Hypothalamus (tissue), 51 donors: Measurements from ENCODE around the gene FAM200C.

Experiments used
- DNase-seq, 51 donors: peaks; one replicate each; lab custom pipeline; 2025; lab: John Stamatoyannopoulos, UW

The FAM200C gene

DNA sequence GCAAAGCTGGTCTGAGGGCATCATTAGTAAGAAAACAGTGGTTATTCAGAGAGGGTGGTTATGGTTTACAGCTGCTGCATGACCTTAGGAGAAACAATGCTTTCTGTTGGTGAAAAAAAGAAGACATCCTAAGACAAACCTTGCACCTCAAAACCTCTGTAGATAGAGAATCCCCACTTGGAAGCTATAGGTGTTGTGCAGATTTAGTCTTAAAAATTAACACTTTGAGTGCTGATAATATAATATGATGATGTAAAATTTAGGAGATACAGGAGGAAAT is 20.4 kb upstream of the FAM200C start:
- no peak for DNase-seq

DNA sequence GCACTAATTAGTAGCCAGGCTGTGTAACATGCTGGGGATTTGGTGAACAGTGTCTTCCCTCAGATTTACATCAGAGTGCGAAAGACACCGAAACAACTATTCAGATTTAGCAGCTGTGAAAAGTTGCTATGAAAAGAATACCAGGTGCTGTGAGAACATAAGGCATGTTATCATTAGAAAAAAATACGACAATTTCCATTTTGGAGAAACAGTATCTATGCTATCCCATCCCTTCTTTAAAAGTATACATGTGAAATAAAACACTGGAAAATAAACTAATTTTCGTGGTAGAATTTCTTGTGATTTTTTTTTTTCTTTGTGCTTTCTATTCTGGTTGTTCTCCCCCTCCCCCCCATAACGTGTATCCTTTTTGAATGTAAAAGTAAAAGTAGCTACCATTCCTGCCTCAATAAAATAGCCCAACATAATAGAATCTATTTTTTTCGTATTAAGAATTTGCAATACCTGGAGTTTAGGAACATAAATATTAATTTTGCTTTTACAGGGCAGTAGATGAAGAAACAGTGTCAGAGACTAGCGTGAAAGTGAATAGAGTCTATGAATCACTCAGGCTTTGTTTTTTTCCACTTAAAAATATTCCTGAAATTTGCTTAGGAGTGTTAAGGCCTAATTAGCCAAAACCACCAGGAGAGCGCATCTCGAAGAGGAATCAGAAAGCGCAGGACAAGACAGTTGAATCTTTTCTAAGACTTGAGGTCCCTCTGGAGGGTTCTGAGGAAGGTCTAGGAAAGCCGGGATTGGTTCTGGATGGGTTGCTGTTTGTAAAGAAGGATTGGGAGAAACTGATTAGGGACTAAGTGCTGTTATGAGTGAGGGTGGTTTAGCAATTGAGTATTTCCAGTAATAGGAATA is 19.8 kb upstream of the FAM200C start:
- peak in 1 of 51 donors; percentile 10 for DNase-seq

DNA sequence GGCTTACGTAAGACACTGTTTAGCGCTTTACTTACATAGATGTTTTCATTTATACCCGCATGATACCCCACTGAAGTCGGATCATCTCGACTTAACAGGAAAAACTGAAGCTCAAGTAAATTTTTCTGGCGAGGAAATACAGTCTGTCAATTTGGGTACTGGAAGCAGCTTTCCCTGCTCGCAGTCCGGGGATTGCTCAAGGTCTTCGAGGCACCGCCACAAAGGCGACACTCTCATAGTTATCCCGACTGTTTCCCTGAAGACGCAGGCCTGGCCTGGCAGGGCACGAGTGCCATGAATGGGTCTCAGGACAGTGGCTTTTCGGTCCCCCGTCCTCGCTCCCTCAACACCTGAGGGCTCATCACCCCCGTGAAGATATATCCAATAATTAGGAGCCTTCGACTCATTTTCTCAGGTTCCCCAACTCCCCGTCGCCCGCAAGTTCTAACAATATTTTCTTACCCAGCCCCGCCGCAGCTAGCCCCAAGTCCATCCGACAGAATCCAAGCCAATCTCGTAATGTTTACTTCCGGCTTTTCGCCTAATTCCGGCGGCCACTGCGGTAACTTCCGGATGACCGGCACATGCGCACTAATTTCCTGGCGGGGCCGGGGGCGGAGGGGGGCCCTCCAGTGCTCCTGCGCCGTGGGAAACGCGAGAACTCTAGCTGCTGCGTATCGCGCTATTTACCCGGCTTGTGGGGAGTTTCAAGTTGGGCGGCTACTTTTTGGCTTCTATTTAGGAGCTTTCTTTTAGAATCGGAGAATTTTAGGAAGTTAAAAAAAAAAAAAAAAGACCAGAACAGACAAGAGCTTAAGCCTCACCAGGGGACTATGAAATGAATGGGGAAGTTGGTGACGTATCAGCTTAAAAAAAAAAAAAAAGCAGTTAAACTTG is 19.0 kb upstream of the FAM200C start, which contains the start of gene SLU7:
Gene SLU7, minus strand, starts transcription at position 521 of the 897 bp plus-strand sequence. CDS start 3,787 bp downstream, outside the sequence.
- peak; percentile 34 to 95 (median 82) for DNase-seq

DNA sequence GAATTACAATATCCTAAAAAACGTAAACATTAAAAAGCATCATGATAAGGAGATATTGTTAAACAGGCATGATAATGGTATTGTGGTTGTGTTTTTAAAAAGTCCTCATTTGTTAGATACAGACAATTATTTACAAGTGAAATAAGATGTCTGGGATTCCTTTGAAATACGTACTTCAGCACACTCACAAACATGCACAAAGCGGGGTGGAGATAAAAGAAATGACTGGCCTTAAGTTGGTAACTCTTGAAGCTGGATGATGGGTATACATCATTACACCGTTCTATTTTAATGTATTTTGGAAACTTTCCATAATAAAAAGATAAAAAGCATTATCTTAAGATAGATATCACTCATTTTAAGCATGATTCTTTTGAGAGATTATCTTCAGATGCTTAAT is 1.0 kb downstream of the FAM200C start:
- no peak for DNase-seq

DNA sequence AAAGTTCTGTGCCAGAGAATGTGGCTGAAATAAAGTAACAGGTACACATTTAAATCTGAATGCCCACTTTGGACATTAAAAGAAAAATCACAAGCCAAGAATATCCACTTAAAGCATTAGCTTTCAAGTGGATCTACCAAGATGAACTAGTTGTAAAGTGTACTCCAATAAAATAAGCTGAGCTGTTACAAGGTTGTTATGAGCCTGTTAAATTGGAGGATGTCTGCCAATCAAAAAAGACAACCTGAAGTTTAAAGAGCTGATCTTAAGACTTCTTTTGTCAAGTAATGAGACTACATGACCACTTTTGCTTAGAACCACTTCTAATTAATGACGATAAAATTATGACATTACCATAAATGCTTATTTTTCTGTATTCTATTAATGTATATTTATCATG is 2.4 kb downstream of the FAM200C start:
- no peak for DNase-seq

DNA sequence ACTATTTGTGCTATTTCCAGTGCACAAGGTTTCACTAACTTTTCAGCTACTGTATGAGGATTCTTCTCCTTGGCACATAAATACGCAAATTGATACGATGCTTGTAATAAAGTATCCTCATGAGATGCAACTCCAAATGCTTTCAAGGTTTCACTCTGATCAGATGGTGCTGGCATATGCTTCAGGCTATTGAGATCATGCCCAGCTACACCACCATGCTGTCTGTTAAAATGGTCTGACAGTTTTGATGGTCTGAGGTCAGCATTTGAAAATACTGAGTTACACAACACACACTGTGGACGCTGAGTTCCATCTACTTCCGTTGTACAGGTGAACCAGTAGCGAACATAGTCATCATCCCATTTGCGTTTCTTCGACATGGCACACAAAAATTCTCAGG is 4.7 kb downstream of the FAM200C start:
- no peak for DNase-seq

DNA sequence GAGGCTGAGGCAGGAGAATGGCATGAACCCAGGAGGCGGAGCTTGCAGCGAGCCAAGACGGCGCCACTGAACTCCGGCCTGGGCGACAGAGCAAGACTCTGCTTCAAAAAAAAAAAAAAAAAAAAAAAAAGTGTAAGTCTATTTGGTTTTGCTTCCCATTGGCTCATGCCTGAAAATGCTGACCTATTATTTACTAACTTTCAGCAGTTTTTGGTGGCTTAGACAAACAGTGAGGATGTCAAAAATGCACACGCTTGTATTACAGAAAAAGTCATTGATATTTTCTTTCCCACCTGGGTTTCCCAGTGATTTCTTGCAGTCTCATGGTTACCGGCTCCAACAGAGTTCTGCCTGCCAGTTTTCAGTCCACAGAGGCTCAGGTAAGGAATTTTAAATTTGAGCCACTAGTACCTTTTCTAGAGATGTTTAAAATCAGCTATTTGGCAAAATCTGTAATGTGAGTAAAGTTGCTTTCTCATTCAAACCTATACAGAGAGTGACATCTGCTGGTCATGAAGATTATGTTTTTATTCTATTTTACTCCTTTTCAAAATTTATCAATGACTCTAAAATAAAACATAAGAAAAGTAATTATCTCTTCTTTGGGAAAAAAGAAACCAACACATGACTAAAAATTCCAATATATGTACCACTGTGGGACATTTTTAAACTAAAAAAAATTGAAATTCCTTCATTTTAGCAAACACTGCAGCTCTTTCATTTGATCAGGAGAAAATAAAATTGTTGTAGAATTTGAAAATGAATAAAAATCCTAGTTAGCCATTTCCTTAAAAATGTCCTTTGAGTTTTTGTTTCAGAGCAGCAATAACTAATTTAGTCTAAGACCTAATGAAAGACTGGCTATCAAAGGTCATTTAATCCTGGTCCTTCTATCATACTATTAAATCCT is 8.8 kb downstream of the FAM200C start:
- DNase-seq: no peak

DNA sequence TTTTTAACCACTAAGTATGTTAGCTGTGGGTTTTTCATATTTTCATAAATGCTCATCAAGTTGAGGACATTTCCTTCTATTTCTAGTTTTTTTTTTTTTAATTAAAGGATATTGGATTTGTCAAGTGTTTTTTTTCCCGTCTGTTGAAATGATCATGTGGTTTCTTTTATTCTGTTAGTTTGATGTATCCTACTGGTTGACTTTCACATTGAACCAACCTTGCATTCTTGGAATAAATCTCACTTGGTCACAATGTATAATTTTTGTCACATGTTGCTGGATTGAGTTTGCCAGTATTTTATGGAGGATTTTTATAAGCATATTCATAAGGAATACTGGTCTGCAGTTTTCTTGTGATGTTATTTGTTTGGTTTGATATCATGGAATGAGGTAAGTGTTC is 12.4 kb downstream of the FAM200C start:
- no peak for DNase-seq

DNA sequence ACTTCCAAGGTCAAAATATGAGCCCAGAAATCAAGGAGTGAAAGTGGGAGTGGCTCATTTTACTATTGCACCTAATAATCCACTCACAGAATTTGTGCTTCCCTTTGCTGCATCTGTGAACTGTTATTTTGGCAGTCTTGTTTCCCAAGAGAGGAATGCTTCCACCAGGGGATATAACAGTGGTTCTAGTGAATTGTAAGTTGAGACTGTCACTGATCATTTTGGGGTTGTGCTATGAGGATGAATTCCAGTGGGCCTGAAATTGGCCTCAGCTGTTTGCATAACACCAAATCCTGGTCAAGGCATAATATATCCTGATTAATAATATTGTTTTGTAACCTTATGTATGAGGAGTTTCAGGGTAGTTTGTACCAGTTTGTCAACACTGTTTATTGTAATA is 14.4 kb downstream of the FAM200C start:
- DNase-seq: no peak

DNA sequence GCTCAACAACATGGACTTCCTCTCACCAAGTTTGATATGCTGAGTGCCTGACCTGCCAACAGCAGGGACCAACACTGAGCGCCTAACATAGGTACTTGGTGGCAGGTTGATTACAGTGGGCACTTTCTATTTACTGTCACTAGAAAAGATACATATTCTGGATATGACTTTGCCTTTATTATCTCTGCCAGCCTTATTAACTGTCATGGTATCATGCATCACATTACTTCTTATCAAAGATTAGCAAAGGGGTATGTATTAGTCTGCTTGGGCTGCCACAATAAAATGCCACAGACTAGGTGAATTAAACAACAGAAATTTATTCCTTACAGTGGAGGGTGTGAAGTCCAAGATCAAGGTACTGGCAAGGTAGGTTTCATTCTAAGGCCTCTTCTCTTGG is 15.2 kb downstream of the FAM200C start:
- no peak for DNase-seq

DNA sequence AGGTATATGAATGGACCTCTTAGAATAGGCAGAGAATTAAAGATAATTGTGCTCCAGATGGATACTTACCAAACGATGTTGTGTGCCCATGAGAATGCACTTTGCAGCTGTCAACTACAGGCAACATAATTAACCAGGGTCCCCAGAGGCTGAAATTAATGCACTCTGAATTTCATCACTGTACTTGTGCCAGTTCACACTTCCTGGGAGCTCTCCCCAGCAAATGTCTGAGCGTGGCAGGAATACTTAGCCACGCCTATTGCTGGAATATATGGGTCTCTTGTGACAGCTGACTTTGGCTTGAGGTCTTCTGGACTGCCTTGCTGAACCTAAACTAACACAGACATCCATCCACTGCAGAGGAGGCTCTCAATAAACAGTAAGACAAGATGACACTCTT is 17.5 kb downstream of the FAM200C start:
- no peak for DNase-seq

DNA sequence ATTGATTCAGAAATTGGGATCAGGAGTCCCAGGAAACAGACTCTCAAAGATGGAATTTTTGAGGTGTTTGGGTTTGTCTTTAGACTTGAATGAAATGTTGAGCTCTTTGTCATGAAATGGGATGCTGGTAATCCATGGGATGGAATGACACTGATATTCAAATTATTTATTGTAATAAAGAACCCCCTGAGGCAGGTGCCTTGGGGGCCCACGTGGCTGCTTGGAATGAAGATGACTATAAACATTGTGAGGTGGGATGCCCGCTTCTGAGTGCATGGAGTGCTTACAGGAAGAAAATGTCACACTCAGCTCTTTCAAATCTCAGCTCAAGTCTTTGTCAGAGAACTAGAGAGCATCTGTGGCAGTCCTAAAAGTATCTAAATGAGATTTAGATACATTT is 19.8 kb downstream of the FAM200C start:
- DNase-seq: no peak

DNA sequence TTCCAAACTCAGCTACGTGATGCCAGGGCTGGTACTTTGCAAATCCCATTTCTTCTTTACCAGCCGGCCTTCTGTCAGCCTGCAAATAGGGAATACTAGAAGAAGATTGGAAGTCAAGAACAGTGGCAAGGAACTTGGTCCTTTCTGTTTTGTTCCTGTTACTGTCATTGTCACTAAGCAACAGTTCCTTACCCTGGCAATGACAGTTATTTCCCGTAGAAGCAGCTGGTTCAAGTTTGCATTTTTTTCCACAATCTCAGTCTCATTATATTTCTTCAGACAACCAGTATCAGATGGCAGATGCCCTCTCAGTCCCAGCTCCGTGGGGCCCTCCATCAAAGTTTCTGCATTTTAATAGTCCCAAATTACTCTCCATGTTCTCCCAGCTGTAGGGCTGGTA is 20.3 kb downstream of the FAM200C start:
- no peak for DNase-seq

DNA sequence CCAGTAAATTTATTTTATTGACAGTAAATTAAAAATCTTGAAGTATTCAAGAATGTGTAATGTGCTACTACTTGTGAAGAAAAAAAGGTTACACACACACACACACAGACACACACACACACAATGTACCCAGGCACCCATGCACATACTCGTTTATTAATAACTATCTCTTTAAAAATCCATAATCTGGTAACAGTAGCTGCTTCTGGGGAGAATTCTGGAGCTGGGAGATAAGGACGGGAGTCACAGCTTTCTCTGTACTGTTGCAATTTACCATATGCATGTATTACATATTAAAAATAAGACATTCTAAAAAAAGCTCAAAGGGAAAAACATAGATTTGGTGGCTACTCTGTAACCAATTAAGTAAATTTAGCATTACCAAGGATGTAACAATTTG is 21.5 kb downstream of the FAM200C start:
- no peak for DNase-seq

DNA sequence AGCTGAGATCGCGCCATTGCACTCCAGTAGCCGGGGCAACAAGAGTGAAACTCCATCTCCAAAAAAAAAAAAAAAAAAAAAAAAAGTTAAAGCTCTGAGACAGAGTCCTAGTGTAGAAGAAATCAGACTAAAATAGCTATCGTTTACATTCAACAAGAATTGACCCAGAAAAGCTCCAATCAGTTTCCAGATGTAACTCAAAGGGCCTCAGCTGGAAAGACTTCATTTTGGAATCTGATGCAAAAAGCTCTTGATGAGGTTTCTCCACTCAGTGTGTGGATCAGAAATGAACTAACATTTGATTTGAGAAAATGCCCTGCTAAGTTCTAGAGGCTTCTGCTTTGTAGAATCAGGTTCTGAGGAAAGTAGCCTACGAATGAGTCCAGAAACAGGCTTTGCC is 22.2 kb downstream of the FAM200C start:
- no peak for DNase-seq

DNA sequence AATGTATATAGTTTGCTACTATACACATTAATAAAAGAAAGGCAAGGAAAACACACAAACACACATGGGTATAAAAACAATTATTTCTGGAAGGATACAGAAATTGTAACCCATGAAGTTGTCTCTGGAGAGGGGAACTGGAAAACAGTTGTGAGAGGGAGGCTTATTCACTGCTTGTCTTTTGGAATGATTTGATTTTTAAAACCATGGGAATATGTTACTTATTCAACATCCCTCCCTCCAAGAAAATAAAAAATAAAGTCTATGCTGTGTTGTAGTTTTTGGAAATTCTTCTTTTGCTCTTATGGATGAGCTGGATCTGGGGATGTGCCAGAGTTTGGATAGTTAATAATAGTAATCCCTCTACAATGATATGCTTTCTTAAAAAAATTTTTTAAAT is 23.4 kb downstream of the FAM200C start:
- no peak for DNase-seq

DNA sequence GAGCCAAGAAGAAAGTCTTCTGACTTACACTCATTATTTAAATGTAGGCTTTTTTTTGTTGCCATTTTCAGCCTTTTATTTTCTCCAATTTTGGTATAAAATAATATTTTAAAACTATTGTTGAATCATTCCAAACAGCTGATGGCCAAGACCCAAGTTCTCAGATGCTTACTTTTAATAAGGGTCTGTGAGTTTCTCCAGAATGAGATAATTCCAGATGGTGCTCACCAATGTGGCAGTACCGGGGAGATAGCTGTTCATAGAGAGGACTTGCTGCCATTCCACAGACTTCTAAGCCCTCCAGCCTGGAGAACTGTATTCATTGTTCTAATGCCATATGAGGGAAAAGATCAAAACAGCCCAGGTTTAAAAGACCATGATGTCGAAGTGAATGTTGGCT is 24.2 kb downstream of the FAM200C start:
- no peak for DNase-seq

DNA sequence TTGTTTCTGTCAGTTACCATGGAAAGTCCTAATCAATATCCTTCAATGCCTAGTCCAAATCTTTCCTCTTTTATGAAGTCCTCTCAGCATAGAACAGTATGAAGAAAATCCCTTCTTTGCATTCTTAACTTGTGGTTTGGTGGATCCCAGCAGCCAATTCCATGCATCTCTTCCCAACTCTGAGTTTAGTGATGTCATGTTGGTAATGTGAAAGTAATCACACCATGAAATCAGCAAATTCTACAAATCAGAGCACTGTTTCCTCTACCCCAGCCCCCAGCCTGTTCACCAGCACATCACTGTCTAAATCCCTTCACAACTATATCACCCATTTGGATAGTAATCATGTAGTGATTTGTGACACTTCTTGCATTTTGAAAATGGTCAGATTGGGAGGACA is 24.7 kb downstream of the FAM200C start:
- DNase-seq: no peak

DNA sequence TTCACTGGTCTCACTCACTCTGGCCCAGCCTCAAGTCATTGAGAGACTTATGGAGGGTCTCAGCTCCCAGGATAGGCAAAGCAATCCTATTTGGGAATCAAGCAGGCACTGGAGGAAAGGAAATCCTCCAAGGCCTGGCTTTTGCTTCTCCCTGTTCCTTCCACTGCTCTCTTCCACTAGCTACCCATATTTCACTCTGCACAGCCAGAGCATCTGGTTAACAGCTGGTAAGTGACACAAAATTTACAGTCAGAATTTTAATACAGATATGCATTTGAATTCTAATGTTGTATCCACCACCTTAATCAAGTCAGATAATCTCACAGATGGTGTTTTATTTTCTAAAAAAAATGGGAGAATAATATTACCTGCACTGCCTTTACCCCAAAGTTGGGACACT is 28.6 kb downstream of the FAM200C start:
- DNase-seq: no peak

DNA sequence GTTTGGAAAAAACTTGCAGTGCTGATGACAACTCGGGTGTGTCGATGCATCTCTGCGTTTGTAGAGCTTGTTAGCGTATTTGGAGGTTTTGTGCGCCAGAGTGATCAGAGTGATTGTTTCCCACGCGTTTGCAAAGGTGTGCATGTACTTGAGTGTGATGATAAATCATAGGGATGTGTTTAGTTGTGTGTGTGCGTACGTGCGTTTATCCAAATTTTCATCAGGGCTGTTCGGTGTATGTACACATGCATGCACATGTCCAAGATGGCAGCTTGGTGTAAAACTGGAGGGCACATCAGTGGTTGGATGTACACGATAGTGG is 29.2 kb downstream of the FAM200C start:
- peak in 2 of 51 donors; percentile 1 to 59 for DNase-seq
